SH-SY5Y (cell line): Measurements from ENCODE around the gene ABCD3.

Source experiments
- GATA2 ChIP-seq: IDR thresholded peaks from 2 replicates; pipeline ENCODE4 v1.6.1; 2011; ENCODE audit warnings: mild to moderate bottlenecking, low read depth, low read length
- GATA3 ChIP-seq: IDR thresholded peaks from 2 replicates; pipeline ENCODE4 v1.6.1; 2011; ENCODE audit warnings: low read depth, mild to moderate bottlenecking, low read length, moderate library complexity

GRCh38 chr1:94515296-94515947 lies 97.2 kb downstream of the ABCD3 start:
- no peak for TF ChIP-seq GATA2
- no peak for TF ChIP-seq GATA3
